RWPE1 (cell line): ENCODE data around the gene CTNNA2.

Experiments
- CTCF ChIA-PET: fragments of 350-600 bp; sonication (Branson Sonifier 250); formaldehyde crosslinking; extraction: SDS; loops from one replicate; lab custom pipeline; 2021; lab: Yijun Ruan, JAX
- POLR2A ChIA-PET: fragments of 400-600 bp; formaldehyde crosslinking; extraction: SDS; loops from one replicate; lab custom pipeline; 2020; ENCODE audit warnings: antibody characterized with exemption; ENCODE audit not compliant: low non-redundant PET; lab: Yijun Ruan, JAX
- DNase-seq: peaks from one replicate; pipeline ENCODE4 v3.0.0; 2012; ENCODE audit warnings: low spot score
- H3K27ac ChIP-seq: fragments of 450-650 bp; 2 replicates; pipeline ENCODE4 v1.5.1; 2017
- TF ChIP-seq, protein P1 (sequence below): fragments of 450-650 bp; conservative IDR thresholded peaks from 2 replicates; pipeline ENCODE4 v1.5.1; 2017; ENCODE audit warnings: low read depth, mild to moderate bottlenecking

CTNNA2 gene

DNA sequence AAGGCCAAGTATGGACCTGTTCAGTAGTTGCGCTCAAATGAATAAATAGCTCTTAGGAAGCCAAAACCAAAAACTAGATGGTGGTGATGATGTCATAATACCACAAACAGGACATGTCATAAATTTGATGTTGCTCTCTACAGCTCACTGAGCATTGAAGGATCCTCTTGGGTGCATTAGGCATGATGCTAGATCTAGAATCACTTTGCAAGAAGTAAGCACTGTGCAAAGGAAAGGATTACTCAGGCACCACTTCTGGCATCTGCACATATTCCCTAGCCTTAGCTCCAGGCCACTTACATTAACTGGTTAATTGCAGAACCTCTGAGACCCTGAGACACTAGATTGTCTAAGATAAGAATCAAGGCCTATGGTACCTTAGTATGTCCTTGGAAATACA lies 733.7 kb downstream of the CTNNA2 start:
- no peak for DNase-seq
- ChIA-PET CTCF (no interaction called here), POLR2A (no interaction called here)
- no peak overlapping the region for H3K27ac ChIP-seq
- TF ChIP-seq, protein P1, sequence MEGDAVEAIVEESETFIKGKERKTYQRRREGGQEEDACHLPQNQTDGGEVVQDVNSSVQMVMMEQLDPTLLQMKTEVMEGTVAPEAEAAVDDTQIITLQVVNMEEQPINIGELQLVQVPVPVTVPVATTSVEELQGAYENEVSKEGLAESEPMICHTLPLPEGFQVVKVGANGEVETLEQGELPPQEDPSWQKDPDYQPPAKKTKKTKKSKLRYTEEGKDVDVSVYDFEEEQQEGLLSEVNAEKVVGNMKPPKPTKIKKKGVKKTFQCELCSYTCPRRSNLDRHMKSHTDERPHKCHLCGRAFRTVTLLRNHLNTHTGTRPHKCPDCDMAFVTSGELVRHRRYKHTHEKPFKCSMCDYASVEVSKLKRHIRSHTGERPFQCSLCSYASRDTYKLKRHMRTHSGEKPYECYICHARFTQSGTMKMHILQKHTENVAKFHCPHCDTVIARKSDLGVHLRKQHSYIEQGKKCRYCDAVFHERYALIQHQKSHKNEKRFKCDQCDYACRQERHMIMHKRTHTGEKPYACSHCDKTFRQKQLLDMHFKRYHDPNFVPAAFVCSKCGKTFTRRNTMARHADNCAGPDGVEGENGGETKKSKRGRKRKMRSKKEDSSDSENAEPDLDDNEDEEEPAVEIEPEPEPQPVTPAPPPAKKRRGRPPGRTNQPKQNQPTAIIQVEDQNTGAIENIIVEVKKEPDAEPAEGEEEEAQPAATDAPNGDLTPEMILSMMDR, result no peak

DNA sequence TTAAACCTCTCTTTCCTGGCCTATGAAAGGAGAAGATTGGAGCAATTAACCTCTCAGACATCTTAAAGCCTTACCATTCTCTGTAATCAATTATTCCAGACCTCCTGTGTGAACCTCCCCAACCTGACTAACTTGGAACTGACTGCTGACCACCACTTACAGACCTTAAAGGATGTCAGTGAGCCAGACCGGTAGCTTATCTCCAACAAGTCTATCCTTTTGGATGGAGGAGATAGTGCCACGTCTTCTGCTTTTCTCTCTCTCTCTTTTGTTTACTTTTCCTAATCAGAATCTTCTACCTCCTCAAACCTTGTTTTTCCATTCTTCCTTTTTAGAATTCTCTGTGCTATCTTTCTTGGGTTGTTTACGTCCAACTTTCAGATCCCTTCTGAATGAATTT lies 734.5 kb downstream of the CTNNA2 start:
- ChIA-PET CTCF (no interaction called here), POLR2A (no interaction called here)
- DNase-seq, result no peak
- no peak overlapping the region for H3K27ac ChIP-seq
- TF ChIP-seq, protein P1, result no peak

DNA sequence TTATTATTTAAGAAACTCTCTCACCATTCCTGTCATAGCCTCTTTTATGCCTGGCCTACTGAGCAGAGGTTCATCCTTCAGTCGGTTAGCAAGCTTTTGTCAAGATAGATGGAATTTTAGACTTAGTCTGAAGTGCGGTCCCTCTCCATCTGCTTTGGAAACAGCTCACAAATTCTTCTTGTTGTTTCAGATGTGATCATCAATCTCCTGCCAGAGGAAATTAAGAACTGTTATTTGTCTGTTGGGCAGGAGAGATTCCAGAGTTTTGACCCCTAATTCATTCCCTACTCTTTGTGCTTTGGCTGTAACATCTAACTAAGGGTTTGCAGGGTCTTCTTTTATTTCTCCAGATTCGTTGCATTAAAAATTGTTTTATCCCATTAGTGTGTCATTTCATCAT lies 735.3 kb downstream of the CTNNA2 start:
- CTCF ChIA-PET, result no interaction called here
- no peak overlapping the region for H3K27ac ChIP-seq
- no peak for DNase-seq
- TF ChIP-seq, protein P1, result no peak
- POLR2A ChIA-PET, result no interaction called here

DNA sequence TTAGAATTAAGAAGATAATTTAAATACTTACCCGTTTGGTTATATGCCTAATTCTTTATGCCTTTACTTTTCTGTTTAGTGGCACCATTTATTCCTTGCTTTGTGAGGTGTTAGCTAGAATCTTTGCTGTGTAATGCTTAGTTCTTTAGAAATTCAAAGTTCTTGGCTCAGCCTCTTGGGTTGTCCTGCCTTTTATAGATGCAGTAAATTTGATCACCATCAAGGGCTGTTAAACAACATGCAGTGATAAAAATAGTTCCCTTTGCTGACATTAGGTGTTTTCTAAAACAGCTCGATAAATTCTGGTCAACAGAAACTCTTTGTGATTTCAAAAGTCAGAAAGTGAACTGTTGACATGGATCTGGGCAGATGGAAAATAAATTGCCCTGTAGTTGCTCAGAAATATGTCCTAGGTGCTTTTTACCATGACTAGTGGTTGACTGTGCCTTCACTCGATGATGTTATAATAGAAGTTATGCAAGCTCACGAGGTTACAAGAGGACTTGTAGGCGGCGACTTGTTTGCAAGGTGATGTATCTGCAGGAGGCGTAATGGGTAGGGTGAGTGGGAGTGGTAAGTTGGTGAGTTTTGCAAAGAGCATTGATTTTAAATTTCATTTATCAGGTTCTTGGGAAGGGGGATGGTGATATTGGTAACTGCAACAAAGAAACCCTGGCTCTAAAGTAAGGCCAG lies 739.6 kb downstream of the CTNNA2 start:
- ChIA-PET CTCF (no interaction called here), POLR2A (no interaction called here)
- TF ChIP-seq, protein P1, result no peak
- DNase-seq, result peak; percentile 2
- no peak overlapping the region for H3K27ac ChIP-seq

DNA sequence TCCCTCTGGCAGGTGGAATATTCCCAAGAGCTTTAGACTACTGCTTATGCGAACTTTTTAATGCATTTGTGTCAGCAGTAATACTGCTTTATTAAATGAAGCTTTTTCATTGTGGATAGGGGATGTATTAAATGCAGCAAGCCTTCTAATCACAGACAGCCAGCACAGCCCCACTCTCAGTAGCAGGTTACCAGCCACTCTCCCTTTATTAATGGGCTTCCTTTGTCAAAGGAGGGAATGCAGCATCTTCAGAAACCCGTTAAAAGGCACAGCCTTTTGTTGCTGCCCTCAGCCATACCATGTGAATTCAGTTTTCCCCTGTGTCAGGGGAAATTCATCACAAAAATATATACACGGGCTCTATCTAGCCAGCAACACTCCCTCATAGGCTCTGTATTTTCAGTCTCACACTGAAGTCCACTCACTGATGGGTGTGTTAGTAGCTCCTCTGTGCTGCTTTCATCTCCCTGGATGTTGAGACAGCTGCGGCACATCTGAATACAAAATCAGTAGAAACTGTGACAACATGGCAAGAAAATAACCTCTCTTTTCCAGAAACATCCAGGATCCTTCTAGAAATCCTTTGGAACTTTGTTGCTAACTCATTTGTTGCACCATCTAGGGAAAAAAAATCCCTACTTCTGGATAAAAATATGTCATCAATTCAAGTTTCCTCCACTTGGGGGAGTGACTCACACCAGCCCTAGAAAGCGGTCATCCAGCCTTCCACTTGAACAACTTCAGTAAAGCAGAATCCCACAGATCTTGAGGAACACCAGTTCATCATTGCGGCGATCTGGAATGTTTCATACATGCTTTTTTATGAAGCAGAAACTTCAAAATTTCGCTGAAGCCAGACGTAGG lies 743.3 kb downstream of the CTNNA2 start:
- CTCF ChIA-PET, result interaction anchor here (0.9 to 1.2 kb wide), 2 partner anchors 17 kb away, joined by 3 to 7 read pairs; no protein-coding TSS in a partner anchor
- DNase-seq, result peak; percentile 11

DNA sequence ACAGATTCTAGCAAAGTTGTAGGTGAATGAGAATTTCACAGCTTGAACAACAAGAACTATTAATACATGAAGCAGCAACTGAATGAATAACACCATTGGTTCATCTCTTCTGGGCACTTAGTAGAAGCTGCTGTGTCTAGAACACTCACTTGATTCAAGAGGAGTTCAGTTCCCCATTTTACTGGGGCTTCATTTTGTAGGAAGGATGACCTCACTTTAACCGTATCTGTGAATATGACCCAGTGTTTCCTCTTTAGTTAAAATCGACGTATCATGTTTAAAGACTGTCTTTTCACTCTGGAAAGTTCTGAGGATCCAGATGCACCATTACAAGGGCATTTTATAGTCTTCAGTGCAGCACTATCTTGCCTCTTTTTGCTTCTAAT lies 743.9 kb downstream of the CTNNA2 start:
- H3K27ac ChIP-seq, result no peak overlapping the region
- TF ChIP-seq, protein P1, result no peak
- DNase-seq, result no peak
- ChIA-PET POLR2A (no interaction called here), CTCF (interaction anchor here (1.2 kb wide), 1 partner anchor 17 kb away, joined by 3 read pairs; no protein-coding TSS in a partner anchor)

More for the DNA sequence above, 743.3 kb downstream of the CTNNA2 start:
- TF ChIP-seq, protein P1, result no peak
- H3K27ac ChIP-seq, result no peak overlapping the region
- POLR2A ChIA-PET, result no interaction called here
